WTC11 (cell line): ENCODE data around the gene TLE7. TPM values are rescaled to one million over a fixed set of nuclear protein-coding genes. Genes with fewer than 3 reads are reported as not detected.
A peak's percentile ranks its signal among the peaks of the same experiment; 100 is the strongest.

Source experiments
- ATAC-seq: fragments of 200-7000 bp; cut with Tn5 transposase; 2 replicates; pipeline ENCODE4 v1.10.0; 2021; ENCODE audit warnings: mild to moderate bottlenecking, moderate library complexity
- CTCF ChIA-PET: fragments of 300-600 bp; sonication (Branson Sonifier 250); formaldehyde crosslinking; loops from one replicate; lab custom pipeline; 2021; ENCODE audit warnings: antibody characterized with exemption; lab: Charles Lee
- POLR2A ChIA-PET: fragments of 350-600 bp; sonication (Branson Sonifier 250); formaldehyde crosslinking; loops from one replicate; lab custom pipeline; 2021; ENCODE audit warnings: antibody characterized with exemption; lab: Charles Lee
- DNase-seq: peaks from one replicate; pipeline ENCODE4 v3.0.0; 2021; ENCODE audit warnings: low spot score
- H3K27ac Mint-ChIP-seq: 2 replicates; pipeline ENCODE4 v1.8.0; 2021; ENCODE audit warnings: mixed read lengths
- H3K27me3 Mint-ChIP-seq: 2 replicates; pipeline ENCODE4 v1.8.0; 2021; ENCODE audit warnings: low read depth, mild to moderate bottlenecking, moderate library complexity, mixed read lengths
- H3K36me3 Mint-ChIP-seq: 2 replicates; pipeline ENCODE4 v1.8.0; 2021; ENCODE audit warnings: mixed read lengths
- H3K4me1 Mint-ChIP-seq: 2 replicates; pipeline ENCODE4 v1.8.0; 2022; ENCODE audit warnings: mixed read lengths
- H3K4me3 Mint-ChIP-seq: 2 replicates; pipeline ENCODE4 v1.8.0; 2021; ENCODE audit warnings: mild to moderate bottlenecking, moderate library complexity, mixed read lengths
- H3K9me3 Mint-ChIP-seq: 2 replicates; pipeline ENCODE4 v1.8.0; 2021; ENCODE audit warnings: mixed read lengths
- ATF1 ChIP-seq: sonication (generic); formaldehyde crosslinking; IDR thresholded peaks from 2 replicates; pipeline ENCODE4 v1.8.1; 2023; ENCODE audit warnings: mild to moderate bottlenecking, moderate library complexity, missing genetic modification reagents
- CREM ChIP-seq: sonication (generic); formaldehyde crosslinking; IDR thresholded peaks from 2 replicates; pipeline ENCODE4 v1.8.1; 2022; ENCODE audit warnings: mild to moderate bottlenecking, missing genetic modification reagents, moderate library complexity
- CTCF ChIP-seq: fragments of 200-600 bp; IDR thresholded peaks from 2 replicates; pipeline ENCODE4 v1.8.0; 2022; ENCODE audit warnings: antibody characterized with exemption
- EMX1 ChIP-seq: fragments of 250-450 bp; sonication (Bioruptor Pico); IDR thresholded peaks from 2 replicates; pipeline ENCODE4 v1.8.0; 2021; ENCODE audit warnings: mild to moderate bottlenecking
- HMGA2 ChIP-seq: fragments of 250-450 bp; sonication (Bioruptor Pico); IDR thresholded peaks from 2 replicates; pipeline ENCODE4 v1.4.0; 2021; ENCODE audit warnings: mild to moderate bottlenecking, moderate library complexity
- JUN ChIP-seq: sonication (generic); formaldehyde crosslinking; IDR thresholded peaks from 2 replicates; pipeline ENCODE4 v1.8.0; 2023; ENCODE audit warnings: mild to moderate bottlenecking, missing genetic modification reagents
- MAX ChIP-seq: sonication (generic); formaldehyde crosslinking; IDR thresholded peaks from 2 replicates; pipeline ENCODE4 v1.8.0; 2022; ENCODE audit warnings: mild to moderate bottlenecking, missing genetic modification reagents
- MLX ChIP-seq: sonication (generic); formaldehyde crosslinking; IDR thresholded peaks from 2 replicates; pipeline ENCODE4 v1.8.1; 2023; ENCODE audit warnings: mild to moderate bottlenecking, missing genetic modification reagents, moderate library complexity
- RELA ChIP-seq: sonication (generic); formaldehyde crosslinking; IDR thresholded peaks from 2 replicates; pipeline ENCODE4 v1.8.1; 2022; ENCODE audit warnings: missing genetic modification reagents, mild to moderate bottlenecking, borderline replicate concordance
- SOX15 ChIP-seq: fragments of 250-450 bp; sonication (Bioruptor Pico); IDR thresholded peaks from 2 replicates; pipeline ENCODE4 v1.9.0; 2021; ENCODE audit warnings: mild to moderate bottlenecking
- SP1 ChIP-seq: sonication (generic); formaldehyde crosslinking; conservative IDR thresholded peaks from 2 replicates; pipeline ENCODE4 v1.8.1; 2022; ENCODE audit warnings: missing genetic modification reagents
- STAT6 ChIP-seq: sonication (generic); formaldehyde crosslinking; conservative IDR thresholded peaks from 2 replicates; pipeline ENCODE4 v1.8.1; 2023; ENCODE audit warnings: mild to moderate bottlenecking, low read depth, missing genetic modification reagents, moderate library complexity
- TEAD1 ChIP-seq: sonication (generic); formaldehyde crosslinking; IDR thresholded peaks from 2 replicates; pipeline ENCODE4 v1.8.0; 2022; ENCODE audit warnings: mild to moderate bottlenecking, missing genetic modification reagents
- TEAD4 ChIP-seq: sonication (generic); formaldehyde crosslinking; IDR thresholded peaks from 2 replicates; pipeline ENCODE4 v1.8.0; 2022; ENCODE audit warnings: mild to moderate bottlenecking, missing genetic modification reagents
- USF1 ChIP-seq: sonication (generic); formaldehyde crosslinking; IDR thresholded peaks from 2 replicates; pipeline ENCODE4 v1.8.0; 2022; ENCODE audit warnings: mild to moderate bottlenecking, missing genetic modification reagents
- ZBTB21 ChIP-seq: sonication (generic); formaldehyde crosslinking; IDR thresholded peaks from 2 replicates; pipeline ENCODE4 v1.8.1; 2023; ENCODE audit warnings: mild to moderate bottlenecking, missing genetic modification reagents, borderline replicate concordance
- ZNF317 ChIP-seq: sonication (generic); formaldehyde crosslinking; IDR thresholded peaks from 2 replicates; pipeline ENCODE4 v1.8.1; 2023; ENCODE audit warnings: low read depth, mild to moderate bottlenecking, moderate library complexity, missing genetic modification reagents, borderline replicate concordance
- ZNF423 ChIP-seq: fragments of 250-450 bp; sonication (Bioruptor Pico); IDR thresholded peaks from 2 replicates; pipeline ENCODE4 v2.1.2; 2022; ENCODE audit warnings: mild to moderate bottlenecking, moderate library complexity
- total RNA-seq: library from RNA; stranded (reverse); gene quantifications from 3 replicates; pipeline ENCODE4 v1.2.3, GENCODE V29; 2021
- TF ChIP-seq, protein P1 (sequence below): fragments of 250-450 bp; sonication (Bioruptor Pico); IDR thresholded peaks from 2 replicates; pipeline ENCODE4 v1.9.0; 2021; ENCODE audit warnings: mild to moderate bottlenecking
- TF ChIP-seq, protein P2 (sequence below): sonication (generic); formaldehyde crosslinking; IDR thresholded peaks from 2 replicates; pipeline ENCODE4 v1.8.1; 2023; ENCODE audit warnings: mild to moderate bottlenecking, missing genetic modification reagents, moderate library complexity
- TF ChIP-seq, protein P3 (sequence below): fragments of 250-450 bp; sonication (Bioruptor Pico); IDR thresholded peaks from 2 replicates; pipeline ENCODE4 v1.9.0; 2021; ENCODE audit warnings: mild to moderate bottlenecking

TLE7 gene
- total RNA-seq, 1 experiment from 2014 or later, result 0.55 TPM

- H3K9me3 Mint-ChIP-seq, result peaks cover 43% of the 10 kb centered on the region
Measured at GRCh38 chr16:71443714-71444113, 1.9 kb upstream of the TLE7 start.

DNA sequence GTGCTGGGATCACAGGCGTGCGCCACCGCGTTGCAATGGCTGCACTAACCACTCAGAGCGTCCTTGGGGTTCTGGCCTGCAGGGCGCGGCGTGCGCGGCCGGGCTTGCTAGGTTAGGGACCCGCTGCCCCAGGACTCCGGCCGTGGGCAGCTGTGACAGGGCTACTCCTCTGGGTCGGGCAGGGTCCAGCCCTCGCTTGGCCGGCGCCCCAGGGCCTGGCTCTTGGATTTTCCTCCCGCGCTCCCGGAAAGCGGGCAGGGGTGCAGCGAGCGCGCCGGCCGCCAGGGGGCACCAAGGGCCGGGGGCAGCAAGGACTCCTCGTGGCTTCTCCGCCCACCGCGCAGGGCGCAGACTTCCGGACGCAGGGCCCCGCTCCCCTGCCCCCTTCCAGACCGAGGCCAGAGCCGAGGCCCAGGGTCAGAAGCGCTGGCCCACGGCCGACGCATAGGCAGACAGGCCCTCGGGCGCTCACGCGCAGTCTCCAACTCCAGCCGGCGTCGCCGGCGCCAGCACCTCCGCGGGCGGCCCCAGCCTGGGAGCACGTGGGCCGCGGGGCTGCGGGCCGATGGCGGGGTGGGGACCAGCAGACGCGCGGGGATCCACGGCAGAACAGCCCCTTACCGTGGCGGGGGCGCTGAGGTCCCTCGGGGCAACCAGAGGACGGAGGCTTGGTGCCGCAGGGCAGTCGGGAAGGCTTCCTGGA lies 355 bp downstream of the TLE7 start:
- peaks cover 15% of the 10 kb centered on the region for H3K27me3 Mint-ChIP-seq
- DNase-seq (peak; percentile 89), ATAC-seq (peak; percentile 77)
- CTCF ChIA-PET, result interaction anchor here (1.0 kb wide), 1 partner anchor 58 kb away, joined by 3 read pairs; no protein-coding TSS in a partner anchor
- peaks cover 26% of the 10 kb centered on the region for H3K9me3 Mint-ChIP-seq
- H3K4me1 Mint-ChIP-seq, result peaks cover 7% of the 10 kb centered on the region; the same call in 1 of the 2 replicates
- no peak overlapping the region for H3K27ac Mint-ChIP-seq
- H3K4me3 Mint-ChIP-seq, result no peak overlapping the region
- POLR2A ChIA-PET, result no interaction called here
- no peaks in the 10 kb centered on the region for H3K36me3 Mint-ChIP-seq
- TF ChIP-seq MLX (no peak), RELA (no peak), ZNF317 (CRISPR knock-in tag) (no peak), CTCF (peak; percentile 85), ATF1 (CRISPR knock-in tag) (no peak), SOX15 (CRISPR knock-in tag) (no peak), TEAD1 (CRISPR knock-in tag) (no peak), ZBTB21 (CRISPR knock-in tag) (peak; percentile 41; the same call in 1 of the 2 replicates), USF1 (CRISPR knock-in tag) (no peak), ZNF423 (CRISPR knock-in tag) (no peak), STAT6 (CRISPR knock-in tag) (no peak)
- TF ChIP-seq, protein P1, sequence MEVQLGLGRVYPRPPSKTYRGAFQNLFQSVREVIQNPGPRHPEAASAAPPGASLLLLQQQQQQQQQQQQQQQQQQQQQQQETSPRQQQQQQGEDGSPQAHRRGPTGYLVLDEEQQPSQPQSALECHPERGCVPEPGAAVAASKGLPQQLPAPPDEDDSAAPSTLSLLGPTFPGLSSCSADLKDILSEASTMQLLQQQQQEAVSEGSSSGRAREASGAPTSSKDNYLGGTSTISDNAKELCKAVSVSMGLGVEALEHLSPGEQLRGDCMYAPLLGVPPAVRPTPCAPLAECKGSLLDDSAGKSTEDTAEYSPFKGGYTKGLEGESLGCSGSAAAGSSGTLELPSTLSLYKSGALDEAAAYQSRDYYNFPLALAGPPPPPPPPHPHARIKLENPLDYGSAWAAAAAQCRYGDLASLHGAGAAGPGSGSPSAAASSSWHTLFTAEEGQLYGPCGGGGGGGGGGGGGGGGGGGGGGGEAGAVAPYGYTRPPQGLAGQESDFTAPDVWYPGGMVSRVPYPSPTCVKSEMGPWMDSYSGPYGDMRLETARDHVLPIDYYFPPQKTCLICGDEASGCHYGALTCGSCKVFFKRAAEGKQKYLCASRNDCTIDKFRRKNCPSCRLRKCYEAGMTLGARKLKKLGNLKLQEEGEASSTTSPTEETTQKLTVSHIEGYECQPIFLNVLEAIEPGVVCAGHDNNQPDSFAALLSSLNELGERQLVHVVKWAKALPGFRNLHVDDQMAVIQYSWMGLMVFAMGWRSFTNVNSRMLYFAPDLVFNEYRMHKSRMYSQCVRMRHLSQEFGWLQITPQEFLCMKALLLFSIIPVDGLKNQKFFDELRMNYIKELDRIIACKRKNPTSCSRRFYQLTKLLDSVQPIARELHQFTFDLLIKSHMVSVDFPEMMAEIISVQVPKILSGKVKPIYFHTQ, result no peak
- TF ChIP-seq, protein P2, sequence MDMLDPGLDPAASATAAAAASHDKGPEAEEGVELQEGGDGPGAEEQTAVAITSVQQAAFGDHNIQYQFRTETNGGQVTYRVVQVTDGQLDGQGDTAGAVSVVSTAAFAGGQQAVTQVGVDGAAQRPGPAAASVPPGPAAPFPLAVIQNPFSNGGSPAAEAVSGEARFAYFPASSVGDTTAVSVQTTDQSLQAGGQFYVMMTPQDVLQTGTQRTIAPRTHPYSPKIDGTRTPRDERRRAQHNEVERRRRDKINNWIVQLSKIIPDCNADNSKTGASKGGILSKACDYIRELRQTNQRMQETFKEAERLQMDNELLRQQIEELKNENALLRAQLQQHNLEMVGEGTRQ, result 0 out of 2 replicates have a peak, but pooled peaks have one; percentile 21

More at GRCh38 chr16:71443714-71444113, 1.9 kb upstream of the TLE7 start:
- DNase-seq (no peak), ATAC-seq (no peak)
- peaks cover 18% of the 10 kb centered on the region for H3K36me3 Mint-ChIP-seq
- CTCF ChIA-PET, result no interaction called here
- H3K27me3 Mint-ChIP-seq, result peaks cover 18% of the 10 kb centered on the region
- POLR2A ChIA-PET, result no interaction called here
- H3K27ac Mint-ChIP-seq, result no peak overlapping the region
- peaks cover 7% of the 10 kb centered on the region; the same call in 1 of the 2 replicates for H3K4me1 Mint-ChIP-seq
- TF ChIP-seq HMGA2 (no peak), TEAD4 (CRISPR knock-in tag) (no peak), CREM (CRISPR knock-in tag) (no peak), MAX (CRISPR knock-in tag) (no peak), JUN (CRISPR knock-in tag) (no peak), EMX1 (CRISPR knock-in tag) (no peak), SP1 (CRISPR knock-in tag) (no peak)
- TF ChIP-seq, protein P1, result no peak
- TF ChIP-seq, protein P3, sequence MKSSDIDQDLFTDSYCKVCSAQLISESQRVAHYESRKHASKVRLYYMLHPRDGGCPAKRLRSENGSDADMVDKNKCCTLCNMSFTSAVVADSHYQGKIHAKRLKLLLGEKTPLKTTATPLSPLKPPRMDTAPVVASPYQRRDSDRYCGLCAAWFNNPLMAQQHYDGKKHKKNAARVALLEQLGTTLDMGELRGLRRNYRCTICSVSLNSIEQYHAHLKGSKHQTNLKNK (CRISPR knock-in tag), result no peak
- no peak overlapping the region for H3K4me3 Mint-ChIP-seq
